ENCODE measurements around the gene NDOR1.
A peak's percentile ranks its signal among the peaks of the same experiment; 100 is the strongest.

The NDOR1 gene

GRCh38 chr9:137245450-137246421, 40.2 kb downstream of the NDOR1 start:
- FAIRE-seq: no peak

GRCh38 chr9:137247135-137247915, 41.8 kb downstream of the NDOR1 start:
- FAIRE-seq: no peak

- no peak for FAIRE-seq
These were observed 42.3 kb downstream of the NDOR1 start for GRCh38 chr9:137247916-137248175.

GRCh38 chr9:137250329-137251193, 45.1 kb downstream of the NDOR1 start:
- FAIRE-seq: no peak

- FAIRE-seq: no peak
These were observed 45.6 kb downstream of the NDOR1 start, which contains the start of gene STPG3 for GRCh38 chr9:137251194-137251461. Gene STPG3, plus strand, starts transcription at chr9:137251286. Its CDS starts 1 bp downstream, at chr9:137251287.

- no peak for FAIRE-seq
These were observed 46.2 kb downstream of the NDOR1 start for GRCh38 chr9:137251490-137252268.

GRCh38 chr9:137252555-137253506, 47.3 kb downstream of the NDOR1 start:
- FAIRE-seq: peak; percentile 36

- no peak for FAIRE-seq
These were observed 48.5 kb downstream of the NDOR1 start for GRCh38 chr9:137253717-137254623.

- FAIRE-seq: no peak
These were observed 49.3 kb downstream of the NDOR1 start, which contains the start of gene NELFB for GRCh38 chr9:137254624-137255447. Gene NELFB, plus strand, starts transcription at chr9:137255327.

- FAIRE-seq: no peak
These were observed 50.1 kb downstream of the NDOR1 start for GRCh38 chr9:137255448-137256114.

GRCh38 chr9:137256362-137256761, 50.9 kb downstream of the NDOR1 start:
- no peak for FAIRE-seq

- FAIRE-seq: no peak
These were observed 51.4 kb downstream of the NDOR1 start for GRCh38 chr9:137256856-137257255.

- FAIRE-seq: peak; percentile 89
These were observed 56.8 kb downstream of the NDOR1 start for GRCh38 chr9:137262173-137262908.

- no peak for FAIRE-seq
These were observed 57.4 kb downstream of the NDOR1 start for GRCh38 chr9:137262909-137263285.

GRCh38 chr9:137263506-137263905, 58.0 kb downstream of the NDOR1 start:
- FAIRE-seq: no peak

- no peak for FAIRE-seq
These were observed 58.6 kb downstream of the NDOR1 start for GRCh38 chr9:137264067-137264466.

- no peak for FAIRE-seq
These were observed 60.1 kb downstream of the NDOR1 start for GRCh38 chr9:137265496-137266161.

Data from G401.6 (cell line).